Right lobe of liver (tissue), 6 donors: ENCODE results near the gene MAEA. TPM values are rescaled to one million over a fixed set of nuclear protein-coding genes. Genes with fewer than 3 reads are reported as not detected.

Source experiments
- ATAC-seq, 4 donors: fragments of 200-7000 bp; cut with Tn5 transposase; one replicate each; pipeline ENCODE4 v1.9.1; 2020; ENCODE audit warnings: mild to moderate bottlenecking in 4 of 4, moderate library complexity in 4 of 4
- DNase-seq, 3 donors: peaks; one replicate each; pipeline ENCODE4 v3.0.0-alpha.2; 2020
- H3K27ac ChIP-seq, 3 donors: fragments of 200-600 bp; one replicate each; pipeline ENCODE4 v1.8.0; 2022
- H3K27me3 ChIP-seq, 2 donors: fragments of 200-600 bp; one replicate each; pipeline ENCODE4 v1.8.0; 2022
- H3K36me3 ChIP-seq, 4 donors: fragments of 200-600 bp; sonication (generic) in 1 of 4; one replicate each; pipeline versions ENCODE4 v1.5.1 to v1.8.0; 2017 to 2022; ENCODE audit warnings: control low read depth in 1 of 4
- H3K4me1 ChIP-seq, 4 donors: fragments of 200-600 bp; sonication (generic) in 1 of 4; one replicate each; pipeline versions ENCODE4 v1.5.1 to v1.8.0; 2017 to 2022; ENCODE audit warnings: control low read depth in 1 of 4
- H3K4me3 ChIP-seq, 3 donors: fragments of 200-600 bp; one replicate each; pipeline ENCODE4 v1.8.0; 2022
- H3K9me3 ChIP-seq, 4 donors: fragments of 200-600 bp; sonication (generic) in 1 of 4; one replicate each; pipeline versions ENCODE4 v1.5.1 to v1.8.0; 2017 to 2022; ENCODE audit warnings: control low read depth in 1 of 4
- CTCF ChIP-seq, 4 donors: fragments of 200-600 bp in 3 of 4; fragments of 450-650 bp in 1 of 4; IDR thresholded peaks; one replicate each; pipeline versions ENCODE4 v1.5.1 to v1.8.0; 2016 to 2022; ENCODE audit warnings: antibody characterized with exemption in 4 of 4, mild to moderate bottlenecking in 2 of 4
- POLR2A ChIP-seq: fragments of 450-650 bp; IDR thresholded peaks from one replicate; pipeline ENCODE4 v1.6.1; 2017; ENCODE audit warnings: antibody characterized with exemption, mild to moderate bottlenecking
- WGBS: methylation state at CpG from one replicate; pipeline ENCODE4 v1.1.6; 2018; ENCODE audit warnings: low coverage, low lambda C conversion rate; ENCODE audit not compliant: insufficient coverage; ENCODE audit errors: missing lambda C conversion rate; 5-methylcytosine and 5-hydroxymethylcytosine counted together
- intact Hi-C, 2 donors: fragments of 100-400 bp; cut with DNase I; formaldehyde crosslinking; loops; one replicate each; pipeline versions ENCODE4 v1.11.2 to v1.14.1; 2022
- total RNA-seq, 6 experiments: library from RNA; depleted of rRNA in 2 of 6; stranded (reverse); fragments of >200 nt in 2 of 6; fragmentation: NEBNext Ultra II Directional in 3 of 6; extraction: Animal tissue kit (Norgen Biotek cat#: 25700) in 3 of 6; gene quantifications; one replicate each; pipeline versions ENCODE4 v1.1.0 to v1.2.4, GENCODE V29; 2016 to 2023
- donor health status: DM: no; HTN: yes; CAD: no.
- donor health status: DM: no; HTN: no; CAD: no.
- donor health status: DM: no; HTN: no; CAD: no.
- donor health status: DM: no; HTN: yes; CAD: no.
- donor health status: DM: no; HTN: yes; CAD: no.

MAEA gene
- total RNA-seq, 6 experiments from 2014 or later, result 24.3 to 42.0 (median 27.9) TPM

- H3K9me3 ChIP-seq, result no peaks in the 10 kb centered on the region
- no peaks in the 10 kb centered on the region for H3K4me1 ChIP-seq
- no peak overlapping the region for H3K27ac ChIP-seq
- DNase-seq, result no peak
- no peak overlapping the region for H3K4me3 ChIP-seq
- WGBS, result 73% methylated on average over 7 of the region's 15 CpGs
- ATAC-seq, result no peak
- no peaks in the 10 kb centered on the region for H3K36me3 ChIP-seq
- TF ChIP-seq CTCF (IDR thresholded peaks at IDR 0.05) (no peak), POLR2A (no peak)
- H3K27me3 ChIP-seq, result no peaks in the 10 kb centered on the region
- intact Hi-C loops, result no loop called here
These were observed 11.7 kb upstream of the MAEA start for GRCh38 chr4:1277667-1278665.

- ATAC-seq (no peak), DNase-seq (no peak)
- intact Hi-C loops, result no loop called here
- WGBS, result 83% methylated on average over 8 of the region's 10 CpGs
- no peak overlapping the region for H3K4me3 ChIP-seq
- H3K27ac ChIP-seq, result no peak overlapping the region
- no peaks in the 10 kb centered on the region for H3K4me1 ChIP-seq
- no peaks in the 10 kb centered on the region for H3K9me3 ChIP-seq
- no peak for TF ChIP-seq POLR2A
- TF ChIP-seq CTCF (IDR thresholded peaks at IDR 0.05), result no peak
- no peaks in the 10 kb centered on the region for H3K27me3 ChIP-seq
- H3K36me3 ChIP-seq, result no peaks in the 10 kb centered on the region
These were observed 10.4 kb upstream of the MAEA start for GRCh38 chr4:1279253-1279652.

GRCh38 chr4:1283711-1284110 lies 6.0 kb upstream of the MAEA start:
- no peak overlapping the region for H3K27ac ChIP-seq
- no peaks in the 10 kb centered on the region for H3K27me3 ChIP-seq
- no peak overlapping the region for H3K4me3 ChIP-seq
- intact Hi-C loops, result no loop called here
- H3K36me3 ChIP-seq, result no peaks in the 10 kb centered on the region
- H3K4me1 ChIP-seq, result no peaks in the 10 kb centered on the region
- DNase-seq, result no peak
- 83% methylated on average over 9 of the region's 9 CpGs for WGBS
- no peaks in the 10 kb centered on the region for H3K9me3 ChIP-seq
- ATAC-seq, result no peak
- TF ChIP-seq CTCF (IDR thresholded peaks at IDR 0.05), result no peak
- TF ChIP-seq POLR2A, result no peak

GRCh38 chr4:1285151-1285789 lies 4.4 kb upstream of the MAEA start:
- Histone ChIP-seq H3K27me3 (no peaks in the 10 kb centered on the region), H3K4me1 (peaks cover 0 to 4% (median 0%) of the 10 kb centered on the region in 4 donors), H3K27ac (no peak overlapping the region), H3K9me3 (no peaks in the 10 kb centered on the region), H3K4me3 (no peak overlapping the region), H3K36me3 (no peaks in the 10 kb centered on the region)
- TF ChIP-seq CTCF (IDR thresholded peaks at IDR 0.05), result no peak
- TF ChIP-seq POLR2A, result no peak
- 71% methylated on average over 6 of the region's 11 CpGs for WGBS
- intact Hi-C loops, result no loop called here
- no peak for DNase-seq
- no peak for ATAC-seq
